Measurements from ENCODE around the gene CWC25. TPM values are rescaled to one million over a fixed set of nuclear protein-coding genes. Genes with fewer than 3 reads are reported as not detected.

CWC25 gene
- total and polyA plus RNA-seq, 2 of the 13 experiments (the other 11 are each of a cell fraction or from before 2014, with no cell fraction given): 15.6 to 22.7 TPM

- TF ChIP-seq YEATS2 (CRISPR knock-in tag; IDR thresholded peaks at IDR 0.05; ENCODE audit: borderline replicate concordance): peak; percentile 37; the same call in 1 of the 2 replicates
- peak; percentile 50 for TF ChIP-seq FOXA3 (CRISPR knock-in tag; IDR thresholded peaks at IDR 0.05)
- no peak for TF ChIP-seq HBP1 (CRISPR knock-in tag; IDR thresholded peaks at IDR 0.05; ENCODE audit: low read depth)
- peak; percentile 73 for TF ChIP-seq STAG1 (CRISPR knock-in tag; IDR thresholded peaks at IDR 0.05)
- no peak for TF ChIP-seq NONO (IDR thresholded peaks at IDR 0.05)
- TF ChIP-seq NONO (CRISPR knock-in tag; conservative IDR thresholded peaks at IDR 0.05): no peak
- no peak for TF ChIP-seq ZNF589 (CRISPR knock-in tag; conservative IDR thresholded peaks at IDR 0.05)
- TF ChIP-seq ZNF512 (CRISPR knock-in tag; IDR thresholded peaks at IDR 0.05): no peak
- no peak for TF ChIP-seq ZNF891 (CRISPR knock-in tag; IDR thresholded peaks at IDR 0.05)
- no peak for TF ChIP-seq GPBP1L1 (CRISPR knock-in tag; IDR thresholded peaks at IDR 0.05)
- 0 out of 2 replicates have a peak, but pooled peaks have one; percentile 12 for TF ChIP-seq HOMEZ (CRISPR knock-in tag; IDR thresholded peaks at IDR 0.05; ENCODE audit: low read depth)
- TF ChIP-seq TGIF2 (CRISPR knock-in tag; IDR thresholded peaks at IDR 0.05): peak; percentile 77; the same call in 1 of the 2 replicates
- no peak for TF ChIP-seq IRF9 (CRISPR knock-in tag; IDR thresholded peaks at IDR 0.05; ENCODE audit: borderline replicate concordance)
- TF ChIP-seq AHDC1 (CRISPR knock-in tag; IDR thresholded peaks at IDR 0.05; ENCODE audit: borderline replicate concordance): no peak
Observed at GRCh38 chr17:38864636-38865398, 39.7 kb upstream of the CWC25 start (continued).

Data from HepG2 (cell line).